Psoas muscle (tissue), 8 donors: Measurements from ENCODE around the gene TFAP2C. TPM values are rescaled to one million over a fixed set of nuclear protein-coding genes. Genes with fewer than 3 reads are reported as not detected.
"Not testable (repeated sequence)": the region's sequence is repeated elsewhere in the genome, so short reads cannot be mapped to it uniquely, and the experiment has no call there.

Experiments used
- ATAC-seq, 4 donors: fragments of 200-7000 bp; cut with Tn5 transposase; one replicate each; pipeline ENCODE4 v1.9.1; 2020; ENCODE audit warnings: moderate library complexity in 3 of 4, mild to moderate bottlenecking in 2 of 4
- DNase-seq, 2 donors: peaks; one replicate each; pipeline ENCODE4 v3.0.0-alpha.2; 2020
- H3K27ac ChIP-seq: fragments of 200-600 bp; one replicate; pipeline ENCODE4 v1.8.0; 2022
- H3K27me3 ChIP-seq, 3 donors: fragments of 200-600 bp in 1 of 3; one replicate each; pipeline versions ENCODE4 v1.6.1 to v1.8.0; 2013 to 2022; ENCODE audit warnings: low read length in 2 of 3, mild to moderate bottlenecking in 2 of 3, moderate library complexity in 1 of 3; ENCODE audit not compliant: insufficient read depth in 3 of 3
- H3K36me3 ChIP-seq, 2 donors: fragments of 200-600 bp in 1 of 2; one replicate each; pipeline versions ENCODE4 v1.6.1 to v1.8.0; 2013 to 2022; ENCODE audit warnings: low read depth in 1 of 2, mild to moderate bottlenecking in 1 of 2, moderate library complexity in 1 of 2; ENCODE audit not compliant: insufficient read depth in 1 of 2
- H3K4me1 ChIP-seq: fragments of 200-600 bp; one replicate; pipeline ENCODE4 v1.8.0; 2022
- H3K4me3 ChIP-seq: fragments of 200-600 bp; one replicate; pipeline ENCODE4 v1.8.0; 2022; ENCODE audit warnings: mild to moderate bottlenecking
- H3K9me3 ChIP-seq: fragments of 200-600 bp; one replicate; pipeline ENCODE4 v1.8.0; 2022
- CTCF ChIP-seq: fragments of 200-600 bp; IDR thresholded peaks from one replicate; pipeline ENCODE4 v1.8.0; 2022; ENCODE audit warnings: antibody characterized with exemption
- WGBS, 3 donors: extraction: QIAGEN DNeasy Blood & Tissue Kit; methylation state at CpG; one replicate each; pipeline versions ENCODE4 v1.1.6 to v1.1.7; 2013; 5-methylcytosine and 5-hydroxymethylcytosine counted together
- intact Hi-C, 2 donors: fragments of 100-400 bp; cut with DNase I; formaldehyde crosslinking; loops; one replicate each; pipeline versions ENCODE4 v1.11.0 to v1.14.2; 2022
- polyA plus RNA-seq, 3 donors: library from polyadenylated mRNA; stranded (reverse); fragments of 200-250 nt; gene quantifications; one replicate each; pipeline ENCODE4 v1.2.3, GENCODE V29; 2013
- total RNA-seq, 4 donors: library from RNA; stranded (reverse); fragmentation: NEBNext Ultra II Directional in 2 of 4; extraction: Animal tissue kit (Norgen Biotek cat#: 25700) in 2 of 4; gene quantifications; one replicate each; pipeline versions ENCODE4 v1.2.1 to v1.2.4, GENCODE V29; 2021 to 2023
- donor health status: healthy with polysubstance abuse.
- donor health status: DM: no; HTN: no; CAD: no; lungs with moderate emphysema.
- donor health status: Bipolar disorder and iron deficiency.
- donor health status: healthy.
- donor health status: DM: yes; HTN: yes; CAD: no.
- donor health status: DM: no; HTN: no; CAD: no.
- donor health status: DM: no; HTN: no; CAD: no.
- donor health status: DM: yes; HTN: yes; CAD: no.

The TFAP2C gene
- total and polyA plus RNA-seq, 7 donors, result 0.03 to 0.04 TPM; not detected in 5

- Histone ChIP-seq H3K27me3 (peaks cover 0 to 2% (median 0%) of the 10 kb centered on the region in 3 donors), H3K9me3 (no peaks in the 10 kb centered on the region), H3K36me3 (no peaks in the 10 kb centered on the region), H3K4me3 (no peak overlapping the region), H3K4me1 (no peaks in the 10 kb centered on the region), H3K27ac (no peak overlapping the region)
- WGBS, 3 donors, result 29 to 33% (median 30%) methylated on average over 7 of the region's 7 CpGs
- no peak for DNase-seq
- no peak for ATAC-seq
- TF ChIP-seq CTCF, result no peak
- intact Hi-C loops, result no loop called here
Measured at GRCh38 chr20:56656632-56657031, 27.5 kb downstream of the TFAP2C start.

- WGBS, 3 donors, result 50 to 51% (median 50%) methylated on average over 9 of the region's 9 CpGs
- H3K4me1 ChIP-seq, result no peaks in the 10 kb centered on the region
- H3K27me3 ChIP-seq, result peaks cover 0 to 2% (median 0%) of the 10 kb centered on the region in 3 donors
- no peak overlapping the region for H3K27ac ChIP-seq
- H3K9me3 ChIP-seq, result no peaks in the 10 kb centered on the region
- no peaks in the 10 kb centered on the region for H3K36me3 ChIP-seq
- no peak for DNase-seq
- ATAC-seq, result no peak
- intact Hi-C loops, result no loop called here
- TF ChIP-seq CTCF, result no peak
- H3K4me3 ChIP-seq, result no peak overlapping the region
Measured at GRCh38 chr20:56657879-56658278, 28.8 kb downstream of the TFAP2C start.

GRCh38 chr20:56658341-56658947 is 29.3 kb downstream of the TFAP2C start:
- H3K4me1 ChIP-seq, H3K9me3 ChIP-seq, intact Hi-C loops, H3K27ac ChIP-seq, H3K4me3 ChIP-seq, H3K36me3 ChIP-seq, H3K27me3 ChIP-seq, ATAC-seq, DNase-seq: not testable (repeated sequence)
- WGBS, 3 donors, result 86 to 91% (median 88%) methylated on average over 7 to 8 of the region's 8 CpGs

GRCh38 chr20:56663660-56664059 is 34.6 kb downstream of the TFAP2C start:
- no peak for TF ChIP-seq CTCF
- H3K9me3 ChIP-seq, result no peaks in the 10 kb centered on the region
- no peak overlapping the region for H3K27ac ChIP-seq
- ATAC-seq (no peak), DNase-seq (no peak)
- peaks cover 0 to 2% (median 0%) of the 10 kb centered on the region in 3 donors for H3K27me3 ChIP-seq
- intact Hi-C loops, result no loop called here
- no peaks in the 10 kb centered on the region for H3K36me3 ChIP-seq
- no peaks in the 10 kb centered on the region for H3K4me1 ChIP-seq
- WGBS, 3 donors, result 91 to 94% (median 92%) methylated on average over 9 of the region's 9 CpGs
- no peak overlapping the region for H3K4me3 ChIP-seq

GRCh38 chr20:56664796-56665195 is 35.7 kb downstream of the TFAP2C start:
- Histone ChIP-seq H3K4me1 (no peaks in the 10 kb centered on the region), H3K36me3 (no peaks in the 10 kb centered on the region), H3K4me3 (no peak overlapping the region), H3K9me3 (no peaks in the 10 kb centered on the region), H3K27me3 (peaks cover 0 to 2% (median 0%) of the 10 kb centered on the region in 3 donors), H3K27ac (no peak overlapping the region)
- 58 to 85% (median 61%) methylated on average over 1 of the region's 1 CpG for WGBS, 3 donors
- intact Hi-C loops, result no loop called here
- ATAC-seq, result no peak
- TF ChIP-seq CTCF, result no peak
- no peak for DNase-seq
